Muscle of leg (tissue), 11 donors: ENCODE data around the gene ADCY4. TPM values are rescaled to one million over a fixed set of nuclear protein-coding genes. Genes with fewer than 3 reads are reported as not detected.
"Not testable (repeated sequence)": the region's sequence is repeated elsewhere in the genome, so short reads cannot be mapped to it uniquely, and the experiment has no call there.

Source experiments
- DNase-seq: peaks from one replicate; pipeline ENCODE4 v3.0.0; 2013
- H3K27ac ChIP-seq: one replicate; pipeline ENCODE4 v1.5.1; 2013; ENCODE audit warnings: mild to moderate bottlenecking, low read length, control low read depth
- H3K27me3 ChIP-seq: one replicate; pipeline ENCODE4 v1.6.1; 2013; ENCODE audit warnings: low read length; ENCODE audit not compliant: control insufficient read depth, insufficient read depth
- H3K36me3 ChIP-seq: one replicate; pipeline ENCODE4 v1.6.1; 2013; ENCODE audit warnings: low read length; ENCODE audit not compliant: control insufficient read depth, insufficient read depth
- H3K4me1 ChIP-seq: one replicate; pipeline ENCODE4 v1.6.1; 2013; ENCODE audit warnings: low read length; ENCODE audit not compliant: control insufficient read depth, insufficient read depth
- H3K4me3 ChIP-seq: one replicate; pipeline ENCODE4 v1.5.1; 2013; ENCODE audit warnings: low read length, control low read depth
- H3K9me3 ChIP-seq: replicated peaks from 2 replicates; pipeline ENCODE4 v1.6.1; 2013; ENCODE audit warnings: low read depth, low read length; ENCODE audit not compliant: control insufficient read depth
- WGBS: methylation state at CpG from one replicate; pipeline ENCODE4 v1.1.5; 2013; ENCODE audit warnings: missing lambda C conversion rate; ENCODE audit not compliant: insufficient coverage; 5-methylcytosine and 5-hydroxymethylcytosine counted together
- polyA plus RNA-seq, 8 donors: library from polyadenylated mRNA; unstranded; fragments of 120-200 nt; gene quantifications; one replicate each; pipeline versions ENCODE4 v1.2.1 to v1.2.3, GENCODE V29; 2013; ENCODE audit warnings: inconsistent platforms in 1 of 8, low replicate concordance in 1 of 8; ENCODE audit not compliant: insufficient read length in 8 of 8, insufficient read depth in 1 of 8
- total RNA-seq: library from RNA; stranded (reverse); fragments of 120-200 nt; gene quantifications from one replicate; pipeline ENCODE4 v1.2.4, GENCODE V29; 2013

The ADCY4 gene
- total and polyA plus RNA-seq, 9 donors: 7.0 to 18.7 (median 13.7) TPM

GRCh38 chr14:24377126-24377525 lies 42.3 kb upstream of the ADCY4 start:
- Histone ChIP-seq H3K27ac (no peak overlapping the region), H3K4me1 (peaks cover 19% of the 10 kb centered on the region), H3K4me3 (no peak overlapping the region), H3K27me3 (no peaks in the 10 kb centered on the region), H3K9me3 (no peaks in the 10 kb centered on the region), H3K36me3 (peaks cover 65% of the 10 kb centered on the region)
- WGBS: 80% methylated on average over 4 of the region's 7 CpGs
- no peak for DNase-seq

- Histone ChIP-seq H3K4me1 (peaks cover 15% of the 10 kb centered on the region), H3K27ac (no peak overlapping the region), H3K9me3 (no peaks in the 10 kb centered on the region), H3K36me3 (peaks cover 65% of the 10 kb centered on the region), H3K4me3 (no peak overlapping the region), H3K27me3 (no peaks in the 10 kb centered on the region)
- no peak for DNase-seq
- WGBS: 59% methylated on average over 12 of the region's 16 CpGs
These were observed 41.7 kb upstream of the ADCY4 start for GRCh38 chr14:24376448-24377070.

DNA sequence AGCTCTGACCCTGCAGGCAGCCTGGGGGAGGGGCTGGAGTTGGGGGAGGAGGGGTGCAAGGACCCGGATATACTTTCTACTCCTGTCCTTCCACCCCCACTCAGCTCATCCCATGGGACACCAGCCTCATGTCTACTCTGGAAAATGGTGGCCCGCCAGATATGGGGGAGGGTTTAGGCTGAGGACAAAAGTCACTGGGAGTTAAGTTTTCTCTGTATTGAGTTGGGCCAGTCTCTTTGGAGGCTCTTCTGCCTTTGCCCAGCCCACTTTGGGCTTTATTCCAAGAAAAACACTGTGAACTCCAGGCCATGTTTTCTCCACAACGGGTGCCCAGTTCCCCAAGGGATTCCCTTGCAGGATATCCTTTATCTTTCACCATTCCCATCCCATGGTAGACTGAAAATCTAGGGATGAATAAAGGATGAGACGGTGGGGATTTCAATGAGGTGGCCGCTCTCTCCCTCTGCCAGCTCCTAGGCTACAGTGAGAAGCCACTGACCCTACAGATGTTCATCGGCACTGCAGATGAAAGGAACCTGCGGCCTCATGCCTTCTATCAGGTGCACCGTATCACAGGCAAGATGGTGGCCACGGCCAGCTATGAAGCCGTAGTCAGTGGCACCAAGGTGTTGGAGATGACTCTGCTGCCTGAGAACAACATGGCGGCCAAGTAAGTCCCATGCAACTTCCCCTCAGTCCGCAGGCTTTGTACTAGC lies 38.0 kb upstream of the ADCY4 start:
- WGBS: 94% methylated on average over 6 of the region's 12 CpGs

DNA sequence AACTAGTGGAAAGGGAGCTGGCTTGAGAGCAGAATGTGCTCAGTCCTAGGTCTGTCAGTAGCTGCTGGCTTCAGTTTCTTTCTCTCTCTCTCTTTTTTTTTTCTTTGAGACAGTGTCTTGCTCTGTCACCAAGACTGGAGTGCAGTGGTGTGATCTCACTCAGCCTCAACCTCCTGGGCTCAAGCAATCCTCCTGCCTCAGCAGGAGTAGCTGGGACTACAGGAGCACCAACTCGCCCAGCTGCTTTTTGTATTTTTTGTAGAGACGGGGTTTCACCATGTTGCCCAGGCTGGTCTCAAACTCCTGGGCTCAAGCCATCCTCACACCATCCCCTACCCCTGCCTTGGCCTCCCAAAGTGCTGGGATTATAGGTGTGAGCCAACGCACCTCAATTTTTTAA lies 36.7 kb upstream of the ADCY4 start:
- WGBS: no CpG with 5 or more reads among the region's 3 CpGs
- not testable (repeated sequence) for H3K27me3 ChIP-seq, H3K9me3 ChIP-seq, DNase-seq, H3K4me3 ChIP-seq, H3K27ac ChIP-seq
- Histone ChIP-seq H3K36me3 (peaks cover 43% of the 10 kb centered on the region), H3K4me1 (peaks cover 44% of the 10 kb centered on the region)

More for the DNA sequence above, 38.0 kb upstream of the ADCY4 start:
- Histone ChIP-seq H3K27ac (no peak overlapping the region), H3K4me1 (peaks cover 40% of the 10 kb centered on the region), H3K4me3 (no peak overlapping the region), H3K27me3 (peaks cover 3% of the 10 kb centered on the region), H3K36me3 (peaks cover 55% of the 10 kb centered on the region), H3K9me3 (no peaks in the 10 kb centered on the region)
- DNase-seq: peak; percentile 70

DNA sequence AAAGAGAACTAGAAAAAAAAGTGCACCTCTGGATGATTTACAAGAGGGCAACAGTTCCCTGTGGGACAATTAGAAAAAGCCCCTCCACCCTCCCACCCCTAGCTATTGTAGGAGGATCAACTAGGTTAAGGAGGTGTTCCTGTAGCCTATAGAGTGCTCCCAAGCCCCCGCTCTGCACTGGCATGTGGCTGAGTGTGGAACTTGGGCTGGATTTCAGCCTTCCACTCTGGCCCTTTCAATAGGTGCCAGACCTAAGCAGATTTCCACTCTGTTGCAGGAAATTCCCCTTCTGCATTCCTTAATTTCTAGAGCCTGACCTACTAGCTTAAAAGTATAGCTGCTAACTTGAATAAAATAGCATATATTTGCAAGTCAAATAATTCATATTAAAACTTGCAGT lies 35.9 kb upstream of the ADCY4 start:
- Histone ChIP-seq H3K27me3 (peaks cover 5% of the 10 kb centered on the region), H3K27ac (peak overlapping the region; percentile 35), H3K4me1 (peaks cover 49% of the 10 kb centered on the region), H3K4me3 (no peak overlapping the region), H3K9me3 (no peaks in the 10 kb centered on the region), H3K36me3 (peaks cover 36% of the 10 kb centered on the region)
- peak; percentile 66 for DNase-seq
- no CpG with 5 or more reads among the region's 1 CpG for WGBS

DNA sequence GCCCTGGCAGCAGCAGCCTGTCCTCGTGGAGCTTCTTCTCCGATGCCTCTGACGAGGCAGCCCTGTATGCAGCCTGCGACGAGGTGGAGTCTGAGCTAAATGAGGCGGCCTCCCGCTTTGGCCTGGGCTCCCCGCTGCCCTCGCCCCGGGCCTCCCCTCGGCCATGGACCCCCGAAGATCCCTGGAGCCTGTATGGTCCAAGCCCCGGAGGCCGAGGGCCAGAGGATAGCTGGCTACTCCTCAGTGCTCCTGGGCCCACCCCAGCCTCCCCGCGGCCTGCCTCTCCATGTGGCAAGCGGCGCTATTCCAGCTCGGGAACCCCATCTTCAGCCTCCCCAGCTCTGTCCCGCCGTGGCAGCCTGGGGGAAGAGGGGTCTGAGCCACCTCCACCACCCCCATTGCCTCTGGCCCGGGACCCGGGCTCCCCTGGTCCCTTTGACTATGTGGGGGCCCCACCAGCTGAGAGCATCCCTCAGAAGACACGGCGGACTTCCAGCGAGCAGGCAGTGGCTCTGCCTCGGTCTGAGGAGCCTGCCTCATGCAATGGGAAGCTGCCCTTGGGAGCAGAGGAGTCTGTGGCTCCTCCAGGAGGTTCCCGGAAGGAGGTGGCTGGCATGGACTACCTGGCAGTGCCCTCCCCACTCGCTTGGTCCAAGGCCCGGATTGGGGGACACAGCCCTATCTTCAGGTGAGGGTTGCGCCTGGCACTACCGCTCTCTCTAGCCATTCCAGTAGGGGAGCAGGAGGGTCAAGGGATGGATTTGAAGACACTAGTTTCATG lies 35.2 kb upstream of the ADCY4 start:
- WGBS: 50% methylated on average over 6 of the region's 32 CpGs
- peaks cover 29% of the 10 kb centered on the region for H3K36me3 ChIP-seq
- H3K27me3 ChIP-seq: peaks cover 5% of the 10 kb centered on the region
- H3K4me3 ChIP-seq: no peak overlapping the region
- no peaks in the 10 kb centered on the region for H3K9me3 ChIP-seq
- peaks cover 54% of the 10 kb centered on the region for H3K4me1 ChIP-seq
- no peak for DNase-seq
- H3K27ac ChIP-seq: peak overlapping the region; percentile 35

DNA sequence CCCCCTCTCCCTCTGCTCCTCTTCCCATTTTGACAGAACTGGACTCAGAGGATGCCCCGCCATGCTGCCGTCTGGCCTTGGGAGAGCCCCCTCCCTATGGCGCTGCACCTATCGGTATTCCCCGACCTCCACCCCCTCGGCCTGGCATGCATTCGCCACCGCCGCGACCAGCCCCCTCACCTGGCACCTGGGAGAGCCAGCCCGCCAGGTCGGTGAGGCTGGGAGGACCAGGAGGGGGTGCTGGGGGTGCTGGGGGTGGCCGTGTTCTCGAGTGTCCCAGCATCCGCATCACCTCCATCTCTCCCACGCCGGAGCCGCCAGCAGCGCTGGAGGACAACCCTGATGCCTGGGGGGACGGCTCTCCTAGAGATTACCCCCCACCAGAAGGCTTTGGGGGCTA lies 34.6 kb upstream of the ADCY4 start:
- Histone ChIP-seq H3K4me1 (peaks cover 55% of the 10 kb centered on the region), H3K36me3 (peaks cover 24% of the 10 kb centered on the region), H3K4me3 (peak overlapping the region; percentile 77), H3K27me3 (peaks cover 5% of the 10 kb centered on the region), H3K9me3 (no peaks in the 10 kb centered on the region), H3K27ac (peak overlapping the region; percentile 89)
- WGBS: 46% methylated on average over 3 of the region's 20 CpGs
- no peak for DNase-seq

DNA sequence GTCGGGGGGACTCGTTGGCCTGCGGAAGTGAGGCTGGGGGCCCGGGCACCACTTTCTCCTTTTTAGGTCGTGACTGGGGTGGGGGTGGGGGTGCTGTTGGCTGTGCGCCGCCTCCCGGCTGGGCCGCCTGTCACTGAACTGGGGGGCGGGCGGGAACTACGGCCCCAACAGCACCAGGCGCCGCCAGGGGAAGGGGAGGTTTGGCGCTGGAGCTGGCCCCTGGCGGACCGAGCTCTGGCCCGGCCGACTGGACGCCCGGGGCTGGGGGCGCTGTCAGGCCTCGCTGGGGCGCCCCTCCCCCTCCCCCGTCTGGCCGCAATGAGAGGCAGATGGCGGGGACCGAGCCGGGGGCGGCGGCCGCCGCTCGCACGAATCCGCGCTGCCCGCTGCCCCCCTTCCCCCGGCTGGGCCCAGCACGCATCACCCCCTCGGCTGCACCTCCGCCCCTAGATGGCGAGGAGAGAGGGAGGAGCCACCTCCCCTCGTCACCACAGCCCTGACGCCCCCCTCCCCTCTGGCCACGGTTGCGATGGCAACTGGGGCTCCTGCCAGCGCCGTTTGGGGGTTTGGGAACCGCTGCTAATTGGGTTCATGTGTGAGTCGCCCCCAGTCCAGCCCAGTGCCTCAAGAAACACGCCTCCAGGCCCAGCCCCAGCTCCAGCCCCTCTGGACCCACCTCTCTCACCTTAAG lies 33.8 kb upstream of the ADCY4 start:
- Histone ChIP-seq H3K9me3 (no peaks in the 10 kb centered on the region), H3K27me3 (peaks cover 5% of the 10 kb centered on the region), H3K27ac (peak overlapping the region; percentile 93), H3K36me3 (peaks cover 17% of the 10 kb centered on the region), H3K4me1 (peaks cover 55% of the 10 kb centered on the region), H3K4me3 (peak overlapping the region; percentile 77)
- DNase-seq: peak; percentile 91
- WGBS: under 1% methylated on average over 39 of the region's 52 CpGs

GRCh38 chr14:24368212-24368561 lies 33.3 kb upstream of the ADCY4 start:
- Histone ChIP-seq H3K4me1 (peaks cover 55% of the 10 kb centered on the region), H3K9me3 (no peaks in the 10 kb centered on the region), H3K4me3 (peak overlapping the region; percentile 77), H3K36me3 (peaks cover 11% of the 10 kb centered on the region), H3K27me3 (peaks cover 5% of the 10 kb centered on the region), H3K27ac (peak overlapping the region; percentile 93)
- 0% methylated on average over 9 of the region's 15 CpGs for WGBS
- no peak for DNase-seq
